Measurements from ENCODE around the gene TP73.
"Not testable (repeated sequence)": the region's sequence is repeated elsewhere in the genome, so short reads cannot be mapped to it uniquely, and the experiment has no call there.

The TP73 gene

DNA sequence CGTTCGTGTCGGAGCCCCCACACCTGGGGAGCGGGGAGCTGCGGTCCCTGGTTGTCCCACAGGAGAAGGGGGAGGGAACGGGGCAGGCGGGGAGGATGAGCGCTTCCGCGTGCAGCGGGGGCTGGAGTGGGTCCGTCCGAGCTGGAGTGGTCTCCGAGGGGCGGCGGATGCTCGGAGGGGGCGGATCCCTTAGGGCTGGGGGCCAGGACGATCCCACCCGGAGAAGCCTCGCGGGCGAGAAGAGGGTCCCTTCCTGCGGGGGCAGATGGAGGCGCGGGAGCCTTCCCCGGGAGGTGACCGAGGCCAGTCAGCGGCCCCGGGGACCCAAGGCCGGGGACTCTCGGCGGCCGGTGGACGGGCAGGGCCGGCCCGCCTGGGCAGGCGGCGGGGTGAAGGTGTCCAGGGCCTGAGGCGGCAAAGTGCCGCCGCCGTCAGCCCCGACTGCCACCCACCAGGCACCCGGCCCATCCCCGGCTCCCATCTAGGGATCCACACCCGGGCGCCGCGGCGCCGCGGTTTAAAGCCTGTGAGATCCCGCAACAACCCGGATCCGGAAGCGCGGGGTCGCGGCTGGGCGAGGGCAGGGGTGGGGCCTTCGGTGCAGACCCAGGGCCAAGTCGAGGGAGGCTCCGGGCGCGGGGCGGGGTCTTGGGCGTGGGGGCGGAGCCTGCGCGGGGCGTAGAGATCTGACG, 94.7 kb downstream of the TP73 start:
- DNase-seq = peak; percentile 82

GRCh38 chr1:3747522-3747848, 95.2 kb downstream of the TP73 start:
- DNase-seq = no peak

DNA sequence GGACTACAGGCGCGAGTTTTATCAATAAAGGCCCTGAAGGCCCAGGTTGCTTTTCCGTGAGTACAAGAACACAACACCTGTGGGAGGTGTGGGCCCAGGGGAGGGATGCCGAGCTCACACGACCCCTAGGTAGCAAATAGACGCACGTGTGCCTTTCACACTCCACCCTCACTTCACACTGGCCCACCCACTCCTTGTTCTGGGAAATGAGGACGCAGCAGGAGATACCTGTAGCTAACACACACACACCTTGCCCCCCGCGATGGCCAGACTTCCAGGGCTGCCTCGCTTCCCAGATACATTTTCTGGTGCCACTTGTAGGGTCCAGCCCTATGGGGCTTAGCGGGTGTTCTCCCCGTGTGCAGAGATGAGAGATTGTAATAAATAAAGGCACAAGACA, 95.6 kb downstream of the TP73 start:
- no peak for DNase-seq

GRCh38 chr1:3748316-3748900, 96.1 kb downstream of the TP73 start:
- not testable (repeated sequence) for DNase-seq

- DNase-seq = no peak
These were observed 97.2 kb downstream of the TP73 start for GRCh38 chr1:3749512-3749911.

- no peak for DNase-seq
These were observed 98.4 kb downstream of the TP73 start for GRCh38 chr1:3750741-3751140.

DNA sequence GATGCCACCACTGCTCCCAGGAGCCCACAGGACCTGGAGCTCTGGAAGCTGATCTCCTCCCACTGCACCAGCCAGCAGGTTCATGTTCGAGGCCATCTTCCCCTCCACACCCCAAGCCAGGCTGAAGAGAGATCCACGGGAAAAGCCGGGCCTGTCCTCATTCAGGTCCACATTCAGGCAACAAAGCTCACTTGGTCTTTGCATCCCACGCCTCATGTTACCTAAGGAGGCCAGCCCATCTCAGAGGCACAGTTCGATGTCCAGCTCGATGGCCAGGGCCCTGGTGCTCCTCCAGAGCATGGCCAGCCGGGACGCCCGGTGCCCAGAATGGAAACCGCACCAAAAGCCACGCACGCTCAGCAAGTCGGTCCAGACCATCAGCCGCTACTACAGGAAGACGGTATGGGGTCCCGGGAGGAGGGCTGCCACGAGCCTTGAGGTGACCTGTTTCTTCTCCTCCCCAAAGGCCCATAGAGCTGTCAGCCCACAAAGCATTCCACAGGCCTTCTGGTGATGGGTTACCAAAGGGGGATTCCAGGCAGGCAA, 100.2 kb downstream of the TP73 start, which contains the start of gene CCDC27:
CCDC27 (plus strand) TSS at position 51 of the 546 bp plus-strand sequence; CDS start at position 83, 32 bp downstream.
- DNase-seq = no peak

- no peak for DNase-seq
These were observed 101.5 kb downstream of the TP73 start for GRCh38 chr1:3753656-3754454.

GRCh38 chr1:3756394-3756793, 104.1 kb downstream of the TP73 start:
- DNase-seq = no peak

DNA sequence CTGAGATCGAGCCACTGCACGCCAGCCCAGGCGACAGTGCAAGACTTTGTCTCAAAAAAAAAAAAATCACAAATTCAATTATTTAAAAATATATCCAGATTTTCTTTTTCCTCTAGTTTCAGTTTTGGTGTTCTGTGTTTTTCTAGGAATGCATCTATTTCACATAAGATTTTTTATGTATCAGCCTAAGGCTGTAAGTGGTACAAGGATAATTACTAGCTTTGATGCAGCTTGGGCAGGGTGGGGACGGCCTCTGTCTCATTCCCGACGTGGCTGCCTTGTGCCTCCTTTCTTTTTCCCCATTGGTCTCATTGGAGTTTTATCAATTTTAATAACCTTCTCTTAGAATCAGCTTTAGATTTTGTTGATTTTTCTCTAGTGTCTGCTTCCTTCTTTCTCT, 106.8 kb downstream of the TP73 start:
- no peak for DNase-seq

- DNase-seq = no peak
These were observed 107.5 kb downstream of the TP73 start for GRCh38 chr1:3759796-3760195.

DNA sequence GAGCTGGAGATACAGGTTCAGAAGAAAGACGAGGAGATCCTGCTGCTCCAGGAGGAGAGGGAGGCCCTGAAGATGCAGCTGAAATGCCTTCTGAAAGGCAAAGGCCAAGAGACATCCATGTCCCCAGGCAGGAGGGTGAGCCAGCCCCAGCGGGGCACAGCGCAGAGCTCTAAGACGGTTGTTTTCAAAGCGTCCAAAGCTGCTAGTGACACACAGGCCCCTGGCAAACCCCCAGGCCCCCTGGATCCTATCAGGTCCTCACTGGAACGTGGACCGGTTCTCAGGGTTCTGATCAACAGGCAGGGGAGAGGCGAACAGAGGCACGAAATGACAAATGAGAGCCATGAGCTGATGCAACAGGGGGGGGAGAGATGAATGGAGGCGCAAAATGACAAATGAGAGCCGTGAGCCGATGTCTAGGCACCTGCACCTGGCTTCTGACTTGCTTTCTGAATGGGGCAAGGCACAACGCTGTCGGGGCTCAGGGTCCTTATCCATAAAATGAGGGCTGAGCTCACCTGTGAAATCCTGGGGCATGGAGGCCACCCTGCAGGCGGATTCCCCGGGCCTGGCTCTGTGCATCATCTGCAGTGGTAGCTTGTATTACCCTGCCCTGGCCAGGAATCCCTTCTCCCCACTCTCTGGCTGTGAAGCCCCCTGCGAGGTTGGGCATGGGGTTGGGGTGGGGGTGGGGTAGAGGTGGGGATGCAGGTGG, 109.1 kb downstream of the TP73 start:
- no peak for DNase-seq

DNA sequence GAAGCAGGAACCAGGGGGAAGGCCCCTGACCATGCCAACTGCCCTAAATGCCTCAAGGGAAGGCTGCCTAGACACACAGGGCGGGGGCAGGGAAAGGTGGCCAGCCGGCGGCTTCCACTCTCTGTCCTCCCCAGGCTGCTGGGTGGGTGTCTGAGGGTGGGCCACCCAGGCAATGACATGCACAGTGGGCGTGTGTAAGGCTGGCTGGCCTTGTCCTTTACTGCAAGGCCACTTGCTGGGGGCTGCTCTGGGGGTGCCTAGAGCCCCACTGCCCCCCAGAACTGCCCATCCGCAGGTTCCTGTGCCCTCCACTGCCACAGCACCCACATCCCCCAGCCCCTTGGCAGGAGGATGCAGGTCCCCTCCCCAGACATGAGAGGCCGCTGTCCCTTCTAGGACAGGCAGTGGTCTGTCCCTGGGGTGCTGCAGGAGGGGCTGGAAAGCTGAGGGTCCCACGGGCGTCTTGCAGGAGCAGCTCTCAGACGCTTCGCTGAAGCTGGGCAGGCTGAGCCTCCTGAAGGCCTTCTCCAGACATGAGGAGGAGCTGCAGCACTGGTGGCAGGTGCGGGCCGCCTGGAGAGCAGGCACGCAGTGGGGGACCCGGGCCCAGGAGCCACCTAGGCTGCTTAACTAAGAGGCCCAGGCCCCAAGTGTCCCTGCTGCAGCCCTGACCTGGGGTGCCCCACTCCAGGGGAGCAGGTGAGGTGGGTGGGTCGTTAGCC, 110.0 kb downstream of the TP73 start:
- no peak for DNase-seq

DNA sequence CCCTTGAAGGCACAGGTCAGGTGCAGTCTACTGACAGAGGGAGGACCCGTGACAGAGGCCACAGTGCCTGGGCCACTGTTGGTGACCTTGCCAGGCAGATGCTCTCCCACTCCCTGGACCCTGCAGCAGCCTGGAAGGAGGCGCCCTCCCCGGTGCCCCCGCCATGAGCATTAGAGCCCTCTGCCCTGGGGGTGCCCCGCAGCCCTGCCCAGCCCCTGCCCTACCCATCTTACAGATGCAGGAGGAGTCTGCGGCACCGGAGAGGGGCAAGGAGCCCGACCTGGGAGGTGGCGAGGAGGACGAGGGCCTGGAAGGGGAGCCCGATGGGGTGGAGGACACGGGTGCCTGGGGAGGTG, 110.5 kb downstream of the TP73 start:
- no peak for DNase-seq

- DNase-seq = no peak
These were observed 111.2 kb downstream of the TP73 start for GRCh38 chr1:3763351-3764125.

DNA sequence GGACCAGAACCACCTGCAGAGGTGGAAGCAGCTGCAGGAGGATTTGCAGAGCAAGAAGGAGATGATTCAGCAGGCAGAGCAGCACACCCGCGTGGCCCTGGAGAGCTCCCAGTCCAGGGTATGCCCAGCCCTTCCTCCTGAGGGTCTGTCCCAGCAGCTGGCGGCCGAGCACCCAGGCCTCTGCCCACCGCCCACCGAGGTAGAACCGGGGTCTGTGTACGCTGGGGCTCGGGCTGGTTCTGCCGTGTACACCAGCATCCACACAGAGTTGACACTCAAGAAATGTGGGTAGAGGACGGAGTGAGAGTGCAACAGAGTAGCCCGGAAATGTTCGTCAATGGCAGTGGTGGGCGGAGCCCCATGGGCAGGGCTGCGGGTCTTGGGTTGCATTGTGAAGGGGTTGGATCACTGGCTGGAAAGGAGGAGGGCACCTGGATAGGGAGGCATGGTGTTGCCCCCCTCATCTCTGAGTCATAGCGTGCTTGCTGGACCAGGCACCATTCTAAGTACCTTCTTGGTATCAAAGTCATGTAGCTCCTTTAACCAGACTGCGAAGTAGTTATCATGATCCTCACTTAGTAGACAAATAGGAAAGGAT, 115.1 kb downstream of the TP73 start:
- DNase-seq = no peak

GRCh38 chr1:3768811-3769390, 116.6 kb downstream of the TP73 start:
- no peak for DNase-seq

DNA sequence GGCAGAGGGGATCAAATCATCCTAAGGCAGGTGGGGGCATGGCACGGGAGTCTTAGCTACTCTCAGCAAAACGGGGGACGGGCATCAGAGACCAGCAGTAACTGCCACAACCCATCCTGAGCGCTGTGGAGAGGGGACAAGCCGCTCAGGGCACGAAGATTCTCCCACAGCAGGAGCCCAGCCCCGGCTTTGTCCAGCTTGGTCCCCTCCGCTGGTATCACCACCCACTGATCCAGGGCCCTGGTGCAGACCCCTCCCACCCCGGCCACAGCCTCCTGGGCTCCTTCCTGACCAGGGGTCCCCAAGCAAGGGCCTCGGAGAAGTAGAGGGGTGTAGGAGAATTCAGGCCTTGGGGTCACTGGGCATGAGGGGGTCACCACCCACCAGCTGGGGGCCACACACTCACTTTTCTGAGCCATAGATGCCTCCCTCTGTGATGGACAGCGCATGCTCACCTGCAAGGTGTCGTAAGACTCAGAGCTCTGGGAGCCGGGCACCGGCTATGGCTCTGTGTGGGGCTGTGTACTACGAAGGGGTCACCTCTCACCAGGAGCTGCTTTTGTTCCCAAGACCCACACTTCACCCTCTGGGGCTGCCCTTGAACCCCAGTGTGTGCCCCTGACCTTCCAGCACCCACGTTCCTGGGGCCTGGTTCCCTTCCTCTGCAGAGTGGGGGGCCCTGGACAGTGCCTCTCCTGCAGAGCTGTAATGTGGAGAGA, 117.9 kb downstream of the TP73 start:
- DNase-seq = no peak

DNA sequence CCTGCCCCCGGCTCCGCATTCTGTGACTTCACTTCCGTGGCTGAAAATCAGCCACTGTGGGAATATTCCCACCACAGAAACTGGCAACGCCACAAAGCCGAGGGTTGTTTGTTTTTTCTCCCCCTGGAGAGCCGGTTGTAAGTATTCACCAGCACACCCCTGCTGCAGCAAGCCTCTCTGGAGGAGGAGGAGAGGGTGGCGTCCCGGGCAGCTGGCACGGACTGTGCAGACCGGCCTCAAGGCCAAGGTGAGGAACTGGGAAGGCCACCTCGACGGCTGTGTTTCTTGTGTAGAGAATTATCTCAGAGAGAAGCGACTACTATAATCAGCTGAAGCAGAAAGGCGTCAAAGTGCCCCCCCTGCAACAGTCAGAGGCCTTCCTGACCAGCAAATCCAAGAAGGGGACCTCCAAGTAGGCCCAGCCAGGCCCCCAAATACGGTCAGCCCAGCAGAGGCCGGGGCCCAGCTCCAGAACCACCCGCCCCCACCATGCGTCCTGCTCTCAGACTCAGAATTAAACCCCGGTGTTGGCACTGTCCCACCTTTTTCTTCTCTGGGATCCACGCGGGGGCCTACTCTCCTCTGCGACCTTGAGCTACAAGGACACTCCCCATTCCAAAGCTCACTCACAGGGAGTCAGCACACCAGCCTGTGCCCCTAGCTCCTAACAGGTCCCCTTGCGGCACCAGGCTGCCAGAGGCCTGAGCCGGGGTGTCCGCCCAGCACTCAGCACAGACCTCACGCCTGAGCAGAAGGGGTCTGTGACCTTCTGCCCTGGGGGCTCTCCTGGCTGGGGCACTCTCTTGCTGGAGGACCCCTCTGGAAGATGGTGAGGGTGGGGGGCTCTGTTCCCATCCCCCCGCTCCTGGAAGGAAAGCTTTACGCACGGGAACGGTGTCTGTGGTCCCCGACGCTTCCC, 119.1 kb downstream of the TP73 start:
- no peak for DNase-seq
